Stimulated activated CD8-positive, alpha-beta memory T cell treated with anti-CD3 and anti-CD28 coated beads, Interleukin-4, amount 100 ng/mL, for 48 hours (primary cell): Measurements from ENCODE around the gene HCAR2.
"Not testable (repeated sequence)": the region's sequence is repeated elsewhere in the genome, so short reads cannot be mapped to it uniquely, and the experiment has no call there.

ENCODE experiments used
- DNase-seq: peaks from one replicate; pipeline ENCODE4 v3.0.0-alpha.2; 2020

HCAR2 gene

GRCh38 chr12:122715211-122715610 is 12.1 kb upstream of the HCAR2 start:
- not testable (repeated sequence) for DNase-seq

- DNase-seq = not testable (repeated sequence)
These were observed 10.5 kb upstream of the HCAR2 start for GRCh38 chr12:122713491-122714188.

GRCh38 chr12:122711266-122711665 is 8.1 kb upstream of the HCAR2 start:
- not testable (repeated sequence) for DNase-seq

GRCh38 chr12:122710341-122710740 is 7.2 kb upstream of the HCAR2 start:
- not testable (repeated sequence) for DNase-seq

- DNase-seq = not testable (repeated sequence)
These were observed 6.1 kb upstream of the HCAR2 start for GRCh38 chr12:122709287-122709686.

GRCh38 chr12:122703841-122704240 is 684 bp upstream of the HCAR2 start:
- DNase-seq = not testable (repeated sequence)

- not testable (repeated sequence) for DNase-seq
These were observed 1.7 kb downstream of the HCAR2 start for GRCh38 chr12:122701481-122701880.

- DNase-seq = not testable (repeated sequence)
These were observed 3.0 kb downstream of the HCAR2 start for GRCh38 chr12:122700038-122700710.

- not testable (repeated sequence) for DNase-seq
These were observed 6.2 kb downstream of the HCAR2 start for GRCh38 chr12:122696922-122697321.

- DNase-seq = no peak
These were observed 11.6 kb downstream of the HCAR2 start for GRCh38 chr12:122691566-122691965.

- no peak for DNase-seq
These were observed 14.9 kb downstream of the HCAR2 start for GRCh38 chr12:122688291-122688690.

GRCh38 chr12:122687086-122687485 is 16.1 kb downstream of the HCAR2 start:
- DNase-seq = no peak

- no peak for DNase-seq
These were observed 16.6 kb downstream of the HCAR2 start for GRCh38 chr12:122686538-122686937.

- DNase-seq = no peak
These were observed 18.8 kb downstream of the HCAR2 start for GRCh38 chr12:122684297-122684813.

- no peak for DNase-seq
These were observed 21.3 kb downstream of the HCAR2 start for GRCh38 chr12:122681814-122682213.

- DNase-seq = not testable (repeated sequence)
These were observed 22.2 kb downstream of the HCAR2 start for GRCh38 chr12:122680989-122681388.

- DNase-seq = not testable (repeated sequence)
These were observed 26.4 kb downstream of the HCAR2 start for GRCh38 chr12:122676781-122677180.

- not testable (repeated sequence) for DNase-seq
These were observed 27.1 kb downstream of the HCAR2 start for GRCh38 chr12:122676015-122676414.

GRCh38 chr12:122672515-122672914 is 30.6 kb downstream of the HCAR2 start:
- no peak for DNase-seq

GRCh38 chr12:122669397-122670070 is 33.6 kb downstream of the HCAR2 start:
- DNase-seq = no peak

- no peak for DNase-seq
These were observed 34.9 kb downstream of the HCAR2 start for GRCh38 chr12:122668268-122668667.

GRCh38 chr12:122665759-122666158 is 37.4 kb downstream of the HCAR2 start:
- DNase-seq = no peak

- no peak for DNase-seq
These were observed 37.8 kb downstream of the HCAR2 start for GRCh38 chr12:122665349-122665748.

GRCh38 chr12:122661938-122662337 is 41.2 kb downstream of the HCAR2 start:
- no peak for DNase-seq
